ENCODE data around the gene NMU.

GRCh38 chr4:55553441-55554201 is 82.5 kb downstream of the NMU start:
- TF ChIP-seq CTCF (IDR thresholded peaks at IDR 0.05; ENCODE audit: low read length): no peak
- no peak for TF ChIP-seq EZH2 (optimal IDR thresholded peaks at IDR 0.05; ENCODE audit: low read depth, low read length)
- TF ChIP-seq EZH2phosphoT487 (IDR thresholded peaks at IDR 0.05; ENCODE audit: low read length): no peak

All from MM.1S (cell line).